DOHH2 (cell line): ENCODE data around the gene PGPEP1.

ENCODE experiments used
- H3F3A ChIP-seq: fragments of 200-600 bp; sonication (generic), shearing (Covaris generic); 2 replicates; pipeline ENCODE4 v1.6.0; 2016; ENCODE audit warnings: antibody characterized with exemption, mild to moderate bottlenecking; ENCODE audit not compliant: control insufficient read depth, insufficient read depth
- H3K27ac ChIP-seq: fragments of 200-600 bp; sonication (generic); 2 replicates; pipeline ENCODE4 v1.5.1; 2014; ENCODE audit warnings: low read depth, mild to moderate bottlenecking, low read length, moderate library complexity
- H3K27me3 ChIP-seq: fragments of 200-600 bp; sonication (generic); 2 replicates; pipeline ENCODE4 v1.6.1; 2014; ENCODE audit warnings: mild to moderate bottlenecking, low read length, mixed read lengths; ENCODE audit not compliant: control insufficient read depth
- H3K36me3 ChIP-seq: fragments of 200-600 bp; sonication (generic); 2 replicates; pipeline ENCODE4 v1.6.1; 2014; ENCODE audit warnings: mild to moderate bottlenecking, low read length, moderate library complexity, mixed read lengths; ENCODE audit not compliant: control insufficient read depth
- H3K4me1 ChIP-seq: fragments of 200-600 bp; sonication (generic); 2 replicates; pipeline ENCODE4 v1.6.1; 2014; ENCODE audit warnings: mild to moderate bottlenecking, low read length, mixed read lengths; ENCODE audit not compliant: control insufficient read depth
- H3K4me2 ChIP-seq: fragments of 200-600 bp; sonication (generic); 2 replicates; pipeline ENCODE4 v1.6.0; 2014; ENCODE audit warnings: mild to moderate bottlenecking, low read length, moderate library complexity
- H3K4me3 ChIP-seq: fragments of 200-600 bp; sonication (generic); 2 replicates; pipeline ENCODE4 v1.5.1; 2014; ENCODE audit warnings: mild to moderate bottlenecking, low read length, mixed read lengths
- H3K79me2 ChIP-seq: fragments of 200-600 bp; sonication (generic); 2 replicates; pipeline ENCODE4 v1.6.1; 2014; ENCODE audit warnings: mild to moderate bottlenecking, low read length, mixed read lengths; ENCODE audit not compliant: control insufficient read depth
- H3K9me2 ChIP-seq: fragments of 200-600 bp; sonication (generic); replicated peaks from 2 replicates; pipeline ENCODE4 v1.6.1; 2014; ENCODE audit warnings: mild to moderate bottlenecking, low read length, mixed read lengths; ENCODE audit not compliant: control insufficient read depth
- H3K9me3 ChIP-seq: fragments of 200-600 bp; sonication (generic); 2 replicates; pipeline ENCODE4 v1.6.1; 2014; ENCODE audit warnings: antibody characterized with exemption, low read length, mixed read lengths; ENCODE audit not compliant: control insufficient read depth, insufficient read depth
- H4K20me1 ChIP-seq: fragments of 200-600 bp; sonication (generic); 2 replicates; pipeline ENCODE4 v1.6.0; 2014; ENCODE audit warnings: low read depth, mild to moderate bottlenecking, antibody characterized with exemption, low read length, moderate library complexity; ENCODE audit not compliant: control insufficient read depth, insufficient read depth
- EZH2phosphoT487 ChIP-seq: fragments of 200-600 bp; sonication (generic); IDR thresholded peaks from 2 replicates; pipeline ENCODE4 v1.6.1; 2017; ENCODE audit warnings: borderline replicate concordance, mild to moderate bottlenecking, antibody characterized with exemption, low read length, moderate library complexity, mixed read lengths
- TF ChIP-seq, protein P1 (sequence below): fragments of 200-600 bp; sonication (generic); IDR thresholded peaks from one replicate; pipeline ENCODE4 v1.5.1; 2014; ENCODE audit warnings: antibody characterized with exemption, mild to moderate bottlenecking, low read depth, low read length; ENCODE audit not compliant: poor library complexity, severe bottlenecking

The PGPEP1 gene

DNA sequence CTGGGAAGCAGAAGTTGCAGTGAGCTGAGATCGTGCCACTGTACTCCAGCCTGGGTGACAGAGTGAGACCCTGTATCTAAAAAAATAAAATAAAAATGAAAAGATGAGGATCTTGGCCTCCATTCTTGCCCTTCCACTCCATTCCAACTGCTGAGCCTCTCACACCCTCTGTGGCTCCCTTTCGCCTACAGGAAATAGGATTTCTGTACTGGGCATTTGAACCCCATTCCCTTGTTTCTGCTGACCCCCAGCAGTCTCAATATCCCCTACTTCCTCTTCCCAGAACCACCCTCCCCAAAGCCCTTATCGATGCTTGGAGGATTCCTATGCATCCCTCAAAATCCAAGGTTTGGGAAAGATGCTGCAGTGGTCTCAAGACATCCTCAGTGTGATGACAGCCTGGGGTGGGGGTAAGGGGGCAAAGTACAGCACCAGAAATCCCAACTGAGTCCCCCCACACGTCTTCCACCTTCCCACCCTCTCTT lies 33.1 kb downstream of the PGPEP1 start:
- no peak for TF ChIP-seq EZH2phosphoT487
- TF ChIP-seq, protein P1, sequence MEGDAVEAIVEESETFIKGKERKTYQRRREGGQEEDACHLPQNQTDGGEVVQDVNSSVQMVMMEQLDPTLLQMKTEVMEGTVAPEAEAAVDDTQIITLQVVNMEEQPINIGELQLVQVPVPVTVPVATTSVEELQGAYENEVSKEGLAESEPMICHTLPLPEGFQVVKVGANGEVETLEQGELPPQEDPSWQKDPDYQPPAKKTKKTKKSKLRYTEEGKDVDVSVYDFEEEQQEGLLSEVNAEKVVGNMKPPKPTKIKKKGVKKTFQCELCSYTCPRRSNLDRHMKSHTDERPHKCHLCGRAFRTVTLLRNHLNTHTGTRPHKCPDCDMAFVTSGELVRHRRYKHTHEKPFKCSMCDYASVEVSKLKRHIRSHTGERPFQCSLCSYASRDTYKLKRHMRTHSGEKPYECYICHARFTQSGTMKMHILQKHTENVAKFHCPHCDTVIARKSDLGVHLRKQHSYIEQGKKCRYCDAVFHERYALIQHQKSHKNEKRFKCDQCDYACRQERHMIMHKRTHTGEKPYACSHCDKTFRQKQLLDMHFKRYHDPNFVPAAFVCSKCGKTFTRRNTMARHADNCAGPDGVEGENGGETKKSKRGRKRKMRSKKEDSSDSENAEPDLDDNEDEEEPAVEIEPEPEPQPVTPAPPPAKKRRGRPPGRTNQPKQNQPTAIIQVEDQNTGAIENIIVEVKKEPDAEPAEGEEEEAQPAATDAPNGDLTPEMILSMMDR = no peak
- 0 out of 2 replicates have a peak, but pooled peaks cover 3% of the 10 kb centered on the region for H3F3A ChIP-seq
- H3K4me2 ChIP-seq = peak overlapping the region; percentile 72
- no peak overlapping the region for H3K4me3 ChIP-seq
- H4K20me1 ChIP-seq = no peaks in the 10 kb centered on the region
- peaks cover 16% of the 10 kb centered on the region for H3K4me1 ChIP-seq
- no peak overlapping the region for H3K27ac ChIP-seq
- H3K9me3 ChIP-seq = no peaks in the 10 kb centered on the region
- no peaks in the 10 kb centered on the region for H3K79me2 ChIP-seq
- no peaks in the 10 kb centered on the region for H3K9me2 ChIP-seq
- no peaks in the 10 kb centered on the region for H3K36me3 ChIP-seq
- H3K27me3 ChIP-seq = no peaks in the 10 kb centered on the region

DNA sequence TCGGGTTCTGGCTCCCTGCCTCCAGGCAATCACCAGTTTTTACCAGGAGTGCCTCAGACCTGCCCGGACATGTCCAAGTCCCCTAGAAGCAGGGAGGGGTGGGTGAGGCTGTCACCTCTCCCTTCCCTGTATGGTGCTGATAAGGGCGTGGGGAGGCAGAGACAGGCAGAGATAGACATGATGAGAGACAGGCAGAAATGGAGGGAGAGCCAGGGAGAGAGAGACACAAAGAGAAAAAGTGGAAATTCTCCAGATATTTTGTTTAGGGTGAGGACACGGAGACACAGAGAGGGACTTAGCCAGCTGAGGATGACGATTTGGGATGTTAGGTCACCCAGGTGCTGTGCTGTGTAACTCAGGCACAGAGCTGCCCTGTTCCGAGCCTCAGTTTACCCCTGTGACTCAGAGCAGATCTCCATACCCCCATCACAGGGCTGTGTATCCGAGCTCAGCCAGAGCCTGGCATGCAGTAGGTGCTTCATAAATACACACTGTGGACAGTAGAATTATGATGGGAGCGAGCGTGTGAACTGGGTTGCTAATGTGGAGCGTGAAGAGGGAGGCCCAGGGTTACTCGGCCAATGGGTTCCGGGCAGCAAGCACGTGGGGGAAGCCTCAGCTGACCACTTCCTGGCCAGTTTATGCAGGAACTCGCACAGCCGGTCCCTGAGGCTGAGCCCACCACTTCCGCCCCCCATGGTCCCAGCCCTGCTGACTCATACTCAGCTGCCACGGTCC lies 33.7 kb downstream of the PGPEP1 start:
- no peaks in the 10 kb centered on the region for H4K20me1 ChIP-seq
- H3K4me2 ChIP-seq = peak overlapping the region; percentile 72
- no peaks in the 10 kb centered on the region for H3K36me3 ChIP-seq
- H3K9me3 ChIP-seq = no peaks in the 10 kb centered on the region
- 0 out of 2 replicates have a peak, but pooled peaks cover 3% of the 10 kb centered on the region for H3F3A ChIP-seq
- H3K4me3 ChIP-seq = peak overlapping the region; percentile 27
- peaks cover 16% of the 10 kb centered on the region for H3K4me1 ChIP-seq
- no peaks in the 10 kb centered on the region for H3K27me3 ChIP-seq
- TF ChIP-seq, protein P1 = no peak
- TF ChIP-seq EZH2phosphoT487 = no peak
- H3K27ac ChIP-seq = no peak overlapping the region
- no peaks in the 10 kb centered on the region for H3K79me2 ChIP-seq
- no peaks in the 10 kb centered on the region for H3K9me2 ChIP-seq

DNA sequence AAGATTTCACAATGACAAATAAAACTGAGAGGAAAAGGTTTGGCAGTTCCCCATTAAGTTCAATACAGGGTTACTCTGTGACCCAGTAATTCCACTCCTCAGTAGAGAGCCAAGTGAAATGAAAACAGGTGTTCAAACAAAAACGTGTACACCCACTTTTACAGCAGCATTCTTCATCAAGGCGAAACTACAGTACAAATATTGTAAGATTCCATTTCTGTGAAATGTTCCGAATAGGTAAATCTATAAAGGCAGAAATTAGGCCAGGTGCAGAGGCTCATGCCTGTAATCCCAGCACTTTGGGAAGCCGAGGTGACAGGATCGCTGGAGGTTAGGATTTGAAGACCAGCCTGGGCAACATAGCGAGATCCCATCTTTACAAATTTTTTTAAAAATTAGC lies 36.6 kb downstream of the PGPEP1 start:
- Histone ChIP-seq H3K4me3 (no peak overlapping the region), H3K9me2 (no peaks in the 10 kb centered on the region), H3F3A (0 out of 2 replicates have a peak, but pooled peaks cover 3% of the 10 kb centered on the region), H3K27ac (no peak overlapping the region), H3K4me1 (peaks cover 16% of the 10 kb centered on the region), H3K4me2 (no peak overlapping the region), H4K20me1 (no peaks in the 10 kb centered on the region), H3K79me2 (no peaks in the 10 kb centered on the region), H3K9me3 (no peaks in the 10 kb centered on the region), H3K27me3 (peaks cover 8% of the 10 kb centered on the region), H3K36me3 (no peaks in the 10 kb centered on the region)
- TF ChIP-seq, protein P1 = no peak
- no peak for TF ChIP-seq EZH2phosphoT487
